ENCODE results near the gene RHOXF1. TPM values are rescaled to one million over a fixed set of nuclear protein-coding genes. Genes with fewer than 3 reads are reported as not detected.
"Not testable (repeated sequence)": the region's sequence is repeated elsewhere in the genome, so short reads cannot be mapped to it uniquely, and the experiment has no call there.

Gene RHOXF1
- total and polyA plus RNA-seq, 11 donors = 0.38 TPM; not detected in 10

DNA sequence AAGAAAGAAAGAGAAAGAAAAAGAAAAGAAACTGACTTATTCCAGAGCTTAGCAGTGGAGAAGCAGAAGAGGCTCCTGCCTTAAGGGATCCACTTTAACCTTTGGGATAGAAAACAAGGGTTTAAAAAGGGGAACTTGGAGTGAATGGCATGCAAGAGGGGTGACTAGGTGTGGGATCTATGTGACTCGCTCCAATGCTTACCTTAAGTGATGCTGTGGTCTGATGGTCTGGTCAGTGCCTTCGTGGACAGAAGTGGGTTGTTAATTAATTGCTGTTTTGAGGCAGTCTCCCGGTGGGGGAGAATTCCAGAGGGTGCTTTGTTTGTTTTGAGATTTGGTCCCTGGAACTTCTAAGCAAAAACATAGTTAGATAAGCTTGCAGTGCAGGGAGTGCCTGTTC lies 21.1 kb upstream of the RHOXF1 start:
- no peak for TF ChIP-seq POLR2A (IDR thresholded peaks at IDR 0.05)
- TF ChIP-seq, protein P1, sequence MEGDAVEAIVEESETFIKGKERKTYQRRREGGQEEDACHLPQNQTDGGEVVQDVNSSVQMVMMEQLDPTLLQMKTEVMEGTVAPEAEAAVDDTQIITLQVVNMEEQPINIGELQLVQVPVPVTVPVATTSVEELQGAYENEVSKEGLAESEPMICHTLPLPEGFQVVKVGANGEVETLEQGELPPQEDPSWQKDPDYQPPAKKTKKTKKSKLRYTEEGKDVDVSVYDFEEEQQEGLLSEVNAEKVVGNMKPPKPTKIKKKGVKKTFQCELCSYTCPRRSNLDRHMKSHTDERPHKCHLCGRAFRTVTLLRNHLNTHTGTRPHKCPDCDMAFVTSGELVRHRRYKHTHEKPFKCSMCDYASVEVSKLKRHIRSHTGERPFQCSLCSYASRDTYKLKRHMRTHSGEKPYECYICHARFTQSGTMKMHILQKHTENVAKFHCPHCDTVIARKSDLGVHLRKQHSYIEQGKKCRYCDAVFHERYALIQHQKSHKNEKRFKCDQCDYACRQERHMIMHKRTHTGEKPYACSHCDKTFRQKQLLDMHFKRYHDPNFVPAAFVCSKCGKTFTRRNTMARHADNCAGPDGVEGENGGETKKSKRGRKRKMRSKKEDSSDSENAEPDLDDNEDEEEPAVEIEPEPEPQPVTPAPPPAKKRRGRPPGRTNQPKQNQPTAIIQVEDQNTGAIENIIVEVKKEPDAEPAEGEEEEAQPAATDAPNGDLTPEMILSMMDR (IDR thresholded peaks at IDR 0.05) = no peak
- no peak for DNase-seq
- Histone ChIP-seq H3K27ac (no peak overlapping the region), H3K4me3 (no peak overlapping the region), H3K27me3 (no peaks in the 10 kb centered on the region), H3K4me1 (no peaks in the 10 kb centered on the region), H3K36me3 (no peaks in the 10 kb centered on the region), H3K9me3 (no peaks in the 10 kb centered on the region)
- intact Hi-C loops (cut with DNase I) = no loop called here
- no peak for ATAC-seq
- WGBS, 4 donors = 42 to 68% (median 52%) methylated on average over 3 of the region's 3 CpGs

GRCh38 chrX:120136128-120136527 lies 20.4 kb upstream of the RHOXF1 start:
- ATAC-seq (no peak), DNase-seq (no peak)
- Histone ChIP-seq H3K4me1 (no peaks in the 10 kb centered on the region), H3K27me3 (no peaks in the 10 kb centered on the region), H3K36me3 (no peaks in the 10 kb centered on the region), H3K27ac (no peak overlapping the region), H3K4me3 (no peak overlapping the region), H3K9me3 (no peaks in the 10 kb centered on the region)
- intact Hi-C loops (cut with DNase I) = no loop called here
- TF ChIP-seq, protein P1 (IDR thresholded peaks at IDR 0.05) = no peak
- TF ChIP-seq POLR2A (IDR thresholded peaks at IDR 0.05) = no peak
- 63 to 96% (median 72%) methylated on average over 6 of the region's 6 CpGs for WGBS, 4 donors

DNA sequence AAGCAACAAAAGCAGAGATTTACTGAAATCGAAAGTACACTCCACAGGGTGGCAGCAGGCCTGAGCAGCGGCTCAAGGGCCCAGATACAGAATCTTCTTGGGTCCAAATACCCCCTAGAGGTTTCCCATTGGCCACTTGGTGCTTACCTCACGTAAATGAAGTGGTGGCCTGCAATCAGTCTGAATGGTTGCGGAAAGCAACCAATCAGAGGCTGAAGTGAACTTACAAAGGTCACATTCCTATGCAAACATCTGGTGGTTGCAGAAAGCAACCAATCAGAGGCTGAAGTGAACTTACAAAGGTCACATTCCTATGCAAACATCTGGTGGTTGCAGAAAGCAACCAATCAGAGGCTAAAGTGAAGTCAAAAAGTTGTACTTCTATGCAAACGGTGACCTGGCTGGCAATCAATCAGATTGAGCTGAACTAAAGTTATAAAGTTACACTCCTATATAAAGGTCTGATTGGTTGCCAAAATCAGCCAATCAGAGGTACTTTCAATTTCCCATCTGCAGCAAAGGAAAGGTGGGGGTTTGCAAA lies 12.7 kb upstream of the RHOXF1 start:
- not testable (repeated sequence) for H3K9me3 ChIP-seq, H3K27me3 ChIP-seq, H3K4me3 ChIP-seq, ATAC-seq, H3K27ac ChIP-seq, H3K36me3 ChIP-seq, DNase-seq
- 79 to 95% (median 87%) methylated on average over 5 of the region's 5 CpGs for WGBS, 4 donors
- intact Hi-C loops (cut with DNase I) = loop anchor here in 1 of 10 donors (10.0 kb wide), 1 partner anchor 104 kb away; no protein-coding TSS in a partner anchor
- peaks cover 0 to 12% (median 0%) of the 10 kb centered on the region in 12 donors for H3K4me1 ChIP-seq

GRCh38 chrX:120125444-120125843 lies 9.7 kb upstream of the RHOXF1 start:
- Histone ChIP-seq H3K27me3 (no peaks in the 10 kb centered on the region), H3K4me1 (peaks cover 0 to 12% (median 0%) of the 10 kb centered on the region in 12 donors), H3K27ac (peak overlapping the region in 5 of 12 donors; percentile 20 to 67 (median 46)), H3K4me3 (peak overlapping the region in 7 of 12 donors; percentile 10 to 28 (median 21)), H3K9me3 (no peaks in the 10 kb centered on the region), H3K36me3 (no peaks in the 10 kb centered on the region)
- ATAC-seq = peak in 3 of 4 donors; percentile 50 to 68 (median 65)
- intact Hi-C loops (cut with DNase I) = loop anchor here in 1 of 10 donors (10.0 kb wide), 1 partner anchor 101 kb away; no protein-coding TSS in a partner anchor
- TF ChIP-seq POLR2A (IDR thresholded peaks at IDR 0.05) = no peak
- TF ChIP-seq, protein P1 (IDR thresholded peaks at IDR 0.05) = no peak
- 72 to 88% (median 81%) methylated on average over 3 of the region's 3 CpGs for WGBS, 4 donors
- peak in 2 of 5 donors; percentile 20 to 24 for DNase-seq
